Measurements from ENCODE around the gene ACTG1. TPM values are rescaled to one million over a fixed set of nuclear protein-coding genes. Genes with fewer than 3 reads are reported as not detected.

Gene ACTG1
- total and polyA plus RNA-seq, 4 donors = 347 to 1,699 (median 1,282) TPM

DNA sequence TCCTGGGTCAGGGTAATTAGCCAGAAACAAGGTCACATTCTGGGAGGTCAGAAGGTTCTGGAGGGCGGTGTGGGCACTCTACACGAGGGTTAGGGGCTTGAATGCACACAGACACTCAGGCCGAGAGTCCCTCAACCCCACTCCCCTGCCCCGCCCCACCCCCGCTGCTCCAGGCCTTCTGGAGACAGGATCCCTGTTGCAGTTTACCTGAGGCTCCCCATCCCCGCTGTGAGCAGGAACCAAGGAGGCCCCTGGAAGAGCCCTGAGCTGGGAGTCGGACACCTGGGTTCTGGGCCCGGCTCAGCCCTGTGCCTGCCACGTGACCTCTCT lies 4.4 kb upstream of the ACTG1 start:
- no peak for DNase-seq (ENCODE audit: low spot score)
- Histone ChIP-seq H3K9ac (ENCODE audit: low read depth in 1 of 2, low read length in 2 of 2) (no peak overlapping the region), H3K27ac (ENCODE audit: low read depth in 1 of 2, low read length in 2 of 2) (no peak overlapping the region), H3K27me3 (ENCODE audit: control insufficient read depth in 4 of 4, insufficient read depth in 4 of 4, low read length in 3 of 4) (no peaks in the 10 kb centered on the region), H3K36me3 (ENCODE audit: control insufficient read depth in 4 of 4, insufficient read depth in 3 of 4, low read depth in 1 of 4, low read length in 3 of 4) (no peaks in the 10 kb centered on the region), H3K4me3 (ENCODE audit: low read depth in 1 of 3, low read length in 3 of 3) (no peak overlapping the region), H3K9me3 (ENCODE audit: control insufficient read depth in 4 of 4, low read length in 3 of 4) (no peaks in the 10 kb centered on the region), H3K4me1 (ENCODE audit: control insufficient read depth in 4 of 4, insufficient read depth in 4 of 4, low read length in 3 of 4) (peaks cover 2 to 25% (median 18%) of the 10 kb centered on the region in 4 donors)
- TF ChIP-seq TAF1 (conservative IDR thresholded peaks at IDR 0.05) (no peak), FOXA1 (IDR thresholded peaks at IDR 0.05) (no peak), EGR1 (IDR thresholded peaks at IDR 0.05; ENCODE audit: low read depth in 2 of 2) (no peak), GABPA (IDR thresholded peaks at IDR 0.05 in 1 of 2, conservative IDR thresholded peaks at IDR 0.05 in 1 of 2) (no peak), HNF4A (conservative IDR thresholded peaks at IDR 0.05) (no peak), HNF4G (IDR thresholded peaks at IDR 0.05) (no peak), RAD21 (IDR thresholded peaks at IDR 0.05) (no peak), NR2F2 (IDR thresholded peaks at IDR 0.05) (no peak), YY1 (IDR thresholded peaks at IDR 0.05) (no peak)
- TF ChIP-seq, protein P1, sequence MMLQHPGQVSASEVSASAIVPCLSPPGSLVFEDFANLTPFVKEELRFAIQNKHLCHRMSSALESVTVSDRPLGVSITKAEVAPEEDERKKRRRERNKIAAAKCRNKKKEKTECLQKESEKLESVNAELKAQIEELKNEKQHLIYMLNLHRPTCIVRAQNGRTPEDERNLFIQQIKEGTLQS (IDR thresholded peaks at IDR 0.05) = no peak
- TF ChIP-seq, protein P2, sequence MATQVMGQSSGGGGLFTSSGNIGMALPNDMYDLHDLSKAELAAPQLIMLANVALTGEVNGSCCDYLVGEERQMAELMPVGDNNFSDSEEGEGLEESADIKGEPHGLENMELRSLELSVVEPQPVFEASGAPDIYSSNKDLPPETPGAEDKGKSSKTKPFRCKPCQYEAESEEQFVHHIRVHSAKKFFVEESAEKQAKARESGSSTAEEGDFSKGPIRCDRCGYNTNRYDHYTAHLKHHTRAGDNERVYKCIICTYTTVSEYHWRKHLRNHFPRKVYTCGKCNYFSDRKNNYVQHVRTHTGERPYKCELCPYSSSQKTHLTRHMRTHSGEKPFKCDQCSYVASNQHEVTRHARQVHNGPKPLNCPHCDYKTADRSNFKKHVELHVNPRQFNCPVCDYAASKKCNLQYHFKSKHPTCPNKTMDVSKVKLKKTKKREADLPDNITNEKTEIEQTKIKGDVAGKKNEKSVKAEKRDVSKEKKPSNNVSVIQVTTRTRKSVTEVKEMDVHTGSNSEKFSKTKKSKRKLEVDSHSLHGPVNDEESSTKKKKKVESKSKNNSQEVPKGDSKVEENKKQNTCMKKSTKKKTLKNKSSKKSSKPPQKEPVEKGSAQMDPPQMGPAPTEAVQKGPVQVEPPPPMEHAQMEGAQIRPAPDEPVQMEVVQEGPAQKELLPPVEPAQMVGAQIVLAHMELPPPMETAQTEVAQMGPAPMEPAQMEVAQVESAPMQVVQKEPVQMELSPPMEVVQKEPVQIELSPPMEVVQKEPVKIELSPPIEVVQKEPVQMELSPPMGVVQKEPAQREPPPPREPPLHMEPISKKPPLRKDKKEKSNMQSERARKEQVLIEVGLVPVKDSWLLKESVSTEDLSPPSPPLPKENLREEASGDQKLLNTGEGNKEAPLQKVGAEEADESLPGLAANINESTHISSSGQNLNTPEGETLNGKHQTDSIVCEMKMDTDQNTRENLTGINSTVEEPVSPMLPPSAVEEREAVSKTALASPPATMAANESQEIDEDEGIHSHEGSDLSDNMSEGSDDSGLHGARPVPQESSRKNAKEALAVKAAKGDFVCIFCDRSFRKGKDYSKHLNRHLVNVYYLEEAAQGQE (IDR thresholded peaks at IDR 0.05) = no peak
- TF ChIP-seq, protein P3, sequence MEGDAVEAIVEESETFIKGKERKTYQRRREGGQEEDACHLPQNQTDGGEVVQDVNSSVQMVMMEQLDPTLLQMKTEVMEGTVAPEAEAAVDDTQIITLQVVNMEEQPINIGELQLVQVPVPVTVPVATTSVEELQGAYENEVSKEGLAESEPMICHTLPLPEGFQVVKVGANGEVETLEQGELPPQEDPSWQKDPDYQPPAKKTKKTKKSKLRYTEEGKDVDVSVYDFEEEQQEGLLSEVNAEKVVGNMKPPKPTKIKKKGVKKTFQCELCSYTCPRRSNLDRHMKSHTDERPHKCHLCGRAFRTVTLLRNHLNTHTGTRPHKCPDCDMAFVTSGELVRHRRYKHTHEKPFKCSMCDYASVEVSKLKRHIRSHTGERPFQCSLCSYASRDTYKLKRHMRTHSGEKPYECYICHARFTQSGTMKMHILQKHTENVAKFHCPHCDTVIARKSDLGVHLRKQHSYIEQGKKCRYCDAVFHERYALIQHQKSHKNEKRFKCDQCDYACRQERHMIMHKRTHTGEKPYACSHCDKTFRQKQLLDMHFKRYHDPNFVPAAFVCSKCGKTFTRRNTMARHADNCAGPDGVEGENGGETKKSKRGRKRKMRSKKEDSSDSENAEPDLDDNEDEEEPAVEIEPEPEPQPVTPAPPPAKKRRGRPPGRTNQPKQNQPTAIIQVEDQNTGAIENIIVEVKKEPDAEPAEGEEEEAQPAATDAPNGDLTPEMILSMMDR (IDR thresholded peaks at IDR 0.05; ENCODE audit: low read depth, low read length, missing input control) = no peak
- TF ChIP-seq, protein P4, sequence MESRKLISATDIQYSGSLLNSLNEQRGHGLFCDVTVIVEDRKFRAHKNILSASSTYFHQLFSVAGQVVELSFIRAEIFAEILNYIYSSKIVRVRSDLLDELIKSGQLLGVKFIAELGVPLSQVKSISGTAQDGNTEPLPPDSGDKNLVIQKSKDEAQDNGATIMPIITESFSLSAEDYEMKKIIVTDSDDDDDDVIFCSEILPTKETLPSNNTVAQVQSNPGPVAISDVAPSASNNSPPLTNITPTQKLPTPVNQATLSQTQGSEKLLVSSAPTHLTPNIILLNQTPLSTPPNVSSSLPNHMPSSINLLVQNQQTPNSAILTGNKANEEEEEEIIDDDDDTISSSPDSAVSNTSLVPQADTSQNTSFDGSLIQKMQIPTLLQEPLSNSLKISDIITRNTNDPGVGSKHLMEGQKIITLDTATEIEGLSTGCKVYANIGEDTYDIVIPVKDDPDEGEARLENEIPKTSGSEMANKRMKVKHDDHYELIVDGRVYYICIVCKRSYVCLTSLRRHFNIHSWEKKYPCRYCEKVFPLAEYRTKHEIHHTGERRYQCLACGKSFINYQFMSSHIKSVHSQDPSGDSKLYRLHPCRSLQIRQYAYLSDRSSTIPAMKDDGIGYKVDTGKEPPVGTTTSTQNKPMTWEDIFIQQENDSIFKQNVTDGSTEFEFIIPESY (IDR thresholded peaks at IDR 0.05) = no peak
- WGBS = 95% methylated on average over 9 of the region's 9 CpGs

DNA sequence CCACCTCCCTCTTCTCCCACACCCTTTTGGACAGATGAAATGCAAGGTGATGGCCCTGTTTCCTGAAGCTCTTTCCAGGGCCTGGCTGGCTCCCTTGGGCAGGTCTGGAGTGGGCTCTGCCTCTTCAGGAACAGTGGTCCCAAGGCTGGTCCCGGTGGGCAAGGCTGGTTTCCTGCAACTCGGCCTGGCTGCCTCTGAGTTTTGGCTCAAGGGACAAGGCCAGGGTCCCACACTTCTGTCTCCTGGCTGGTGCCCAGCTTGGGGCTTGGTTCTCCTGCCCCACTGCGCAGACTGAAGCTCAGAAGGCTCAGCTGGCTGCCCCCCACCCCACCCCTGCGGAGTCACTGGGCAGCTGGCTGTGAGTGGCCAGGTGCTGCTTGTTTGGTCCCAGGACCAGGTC lies 3.8 kb upstream of the ACTG1 start:
- 92% methylated on average over 4 of the region's 4 CpGs for WGBS
- no peak overlapping the region for H3K9ac ChIP-seq (ENCODE audit: low read depth in 1 of 2, low read length in 2 of 2)
- no peak overlapping the region for H3K27ac ChIP-seq (ENCODE audit: low read depth in 1 of 2, low read length in 2 of 2)
- TF ChIP-seq HNF4G (IDR thresholded peaks at IDR 0.05) (no peak), FOXA1 (IDR thresholded peaks at IDR 0.05) (no peak), GABPA (IDR thresholded peaks at IDR 0.05 in 1 of 2, conservative IDR thresholded peaks at IDR 0.05 in 1 of 2) (no peak), SP1 (IDR thresholded peaks at IDR 0.05) (no peak), TAF1 (conservative IDR thresholded peaks at IDR 0.05) (no peak), RXRA (IDR thresholded peaks at IDR 0.05) (no peak)
- TF ChIP-seq, protein P1 (IDR thresholded peaks at IDR 0.05) = no peak
- TF ChIP-seq, protein P2 (IDR thresholded peaks at IDR 0.05) = no peak
- TF ChIP-seq, protein P5, sequence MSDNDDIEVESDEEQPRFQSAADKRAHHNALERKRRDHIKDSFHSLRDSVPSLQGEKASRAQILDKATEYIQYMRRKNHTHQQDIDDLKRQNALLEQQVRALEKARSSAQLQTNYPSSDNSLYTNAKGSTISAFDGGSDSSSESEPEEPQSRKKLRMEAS (IDR thresholded peaks at IDR 0.05) = no peak
- TF ChIP-seq, protein P3 (IDR thresholded peaks at IDR 0.05; ENCODE audit: low read depth, low read length, missing input control) = no peak

More for the DNA sequence above, 3.8 kb upstream of the ACTG1 start:
- H3K36me3 ChIP-seq (ENCODE audit: control insufficient read depth in 4 of 4, insufficient read depth in 3 of 4, low read depth in 1 of 4, low read length in 3 of 4) = no peaks in the 10 kb centered on the region
- no peaks in the 10 kb centered on the region for H3K27me3 ChIP-seq (ENCODE audit: control insufficient read depth in 4 of 4, insufficient read depth in 4 of 4, low read length in 3 of 4)
- DNase-seq (ENCODE audit: low spot score) = no peak
- H3K9me3 ChIP-seq (ENCODE audit: control insufficient read depth in 4 of 4, low read length in 3 of 4) = no peaks in the 10 kb centered on the region
- no peak overlapping the region for H3K4me3 ChIP-seq (ENCODE audit: low read depth in 1 of 3, low read length in 3 of 3)
- H3K4me1 ChIP-seq (ENCODE audit: control insufficient read depth in 4 of 4, insufficient read depth in 4 of 4, low read length in 3 of 4) = peaks cover 2 to 30% (median 19%) of the 10 kb centered on the region in 4 donors
